RWPE2 (cell line): ENCODE data around the gene FMNL2.
"Not testable (repeated sequence)": the region's sequence is repeated elsewhere in the genome, so short reads cannot be mapped to it uniquely, and the experiment has no call there.

Source experiments
- ATAC-seq: fragments of 200-7000 bp; cut with Tn5 transposase; 3 replicates; pipeline ENCODE4 v1.9.1; 2021; ENCODE audit warnings: low read depth
- DNase-seq: peaks from one replicate; pipeline ENCODE4 v3.0.0-alpha.2; 2020; ENCODE audit warnings: low spot score
- H3K27ac ChIP-seq: fragments of 450-650 bp; 2 replicates; pipeline ENCODE4 v1.5.1; 2017; ENCODE audit warnings: mild to moderate bottlenecking; ENCODE audit not compliant: poor library complexity, severe bottlenecking
- H3K27me3 ChIP-seq: fragments of 250-450 bp; sonication (Bioruptor Pico); 2 replicates; pipeline ENCODE4 v1.5.1; 2021; ENCODE audit warnings: mild to moderate bottlenecking, moderate library complexity; ENCODE audit not compliant: insufficient read depth, poor library complexity, severe bottlenecking
- H3K36me3 ChIP-seq: fragments of 250-450 bp; sonication (Bioruptor Pico); 2 replicates; pipeline ENCODE4 v1.5.1; 2020; ENCODE audit warnings: low read depth, mild to moderate bottlenecking, moderate library complexity
- H3K4me1 ChIP-seq: fragments of 250-450 bp; sonication (Bioruptor Pico); 2 replicates; pipeline ENCODE4 v1.5.1; 2021; ENCODE audit warnings: mild to moderate bottlenecking, moderate library complexity; ENCODE audit not compliant: insufficient read depth, poor library complexity, severe bottlenecking
- H3K4me3 ChIP-seq: fragments of 250-450 bp; sonication (Bioruptor Pico); 2 replicates; pipeline ENCODE4 v1.5.1; 2021; ENCODE audit warnings: mild to moderate bottlenecking, moderate library complexity; ENCODE audit not compliant: severe bottlenecking
- H3K9me3 ChIP-seq: fragments of 250-450 bp; sonication (Bioruptor Pico); 2 replicates; pipeline ENCODE4 v1.5.1; 2021; ENCODE audit warnings: mild to moderate bottlenecking, moderate library complexity; ENCODE audit not compliant: severe bottlenecking
- CTCF ChIP-seq: fragments of 450-650 bp; IDR thresholded peaks from one replicate; pipeline ENCODE4 v1.5.1; 2017; ENCODE audit warnings: mild to moderate bottlenecking, moderate library complexity; ENCODE audit not compliant: poor library complexity, severe bottlenecking

The FMNL2 gene

GRCh38 chr2:152519581-152519952, 184.6 kb downstream of the FMNL2 start:
- H3K9me3 ChIP-seq = no peaks in the 10 kb centered on the region
- no peaks in the 10 kb centered on the region; the same call in 1 of the 2 replicates for H3K36me3 ChIP-seq
- H3K27me3 ChIP-seq = no peaks in the 10 kb centered on the region
- H3K4me3 ChIP-seq = no peak overlapping the region
- ATAC-seq = no peak
- no peak for TF ChIP-seq CTCF
- no peak for DNase-seq
- H3K27ac ChIP-seq = no peak overlapping the region
- peaks cover 20% of the 10 kb centered on the region for H3K4me1 ChIP-seq

GRCh38 chr2:152520759-152521158, 185.8 kb downstream of the FMNL2 start:
- no peak overlapping the region for H3K27ac ChIP-seq
- ATAC-seq (no peak), DNase-seq (no peak)
- H3K9me3 ChIP-seq = no peaks in the 10 kb centered on the region
- no peak overlapping the region for H3K4me3 ChIP-seq
- peaks cover 32% of the 10 kb centered on the region for H3K4me1 ChIP-seq
- TF ChIP-seq CTCF = no peak
- no peaks in the 10 kb centered on the region; the same call in 1 of the 2 replicates for H3K36me3 ChIP-seq
- H3K27me3 ChIP-seq = no peaks in the 10 kb centered on the region

GRCh38 chr2:152522446-152522845, 187.5 kb downstream of the FMNL2 start:
- not testable (repeated sequence) for DNase-seq, H3K27me3 ChIP-seq, H3K36me3 ChIP-seq, H3K4me3 ChIP-seq, ATAC-seq, H3K9me3 ChIP-seq
- peaks cover 45% of the 10 kb centered on the region for H3K4me1 ChIP-seq
- H3K27ac ChIP-seq = peak overlapping the region; percentile 87

- ATAC-seq (peak; percentile 28; the same call in 2 of the 3 replicates), DNase-seq (no peak)
- Histone ChIP-seq H3K9me3 (no peaks in the 10 kb centered on the region), H3K27ac (peak overlapping the region; percentile 87), H3K36me3 (no peaks in the 10 kb centered on the region; the same call in 1 of the 2 replicates), H3K4me1 (peaks cover 45% of the 10 kb centered on the region), H3K27me3 (no peaks in the 10 kb centered on the region), H3K4me3 (no peak overlapping the region)
- TF ChIP-seq CTCF = no peak
Measured at GRCh38 chr2:152523091-152523490, 188.1 kb downstream of the FMNL2 start.

- H3K9me3 ChIP-seq = no peaks in the 10 kb centered on the region
- no peaks in the 10 kb centered on the region; the same call in 1 of the 2 replicates for H3K36me3 ChIP-seq
- H3K27ac ChIP-seq = peak overlapping the region; percentile 87
- no peaks in the 10 kb centered on the region for H3K27me3 ChIP-seq
- peak; percentile 93 for ATAC-seq
- no peak for DNase-seq
- TF ChIP-seq CTCF = no peak
- H3K4me1 ChIP-seq = peaks cover 36% of the 10 kb centered on the region
- H3K4me3 ChIP-seq = no peak overlapping the region
Measured at GRCh38 chr2:152525277-152525838, 190.4 kb downstream of the FMNL2 start.
